SK-N-SH treated with all-trans-retinoic acid at 6 μM for 48 hours (cell line): ENCODE data around the gene USF2.

ENCODE experiments used
- ATAC-seq: fragments of 200-7000 bp; cut with Tn5 transposase; 3 replicates; pipeline ENCODE4 v1.9.1; 2020; ENCODE audit warnings: mild to moderate bottlenecking, moderate library complexity
- ARNTL ChIP-seq: fragments of 450-650 bp; formaldehyde crosslinking; IDR thresholded peaks from 2 replicates; pipeline ENCODE4 v1.5.0; 2020; ENCODE audit warnings: low read depth, mild to moderate bottlenecking, moderate library complexity, borderline replicate concordance
- BACH2 ChIP-seq: fragments of 250-450 bp; sonication (Bioruptor Pico); IDR thresholded peaks from 2 replicates; pipeline ENCODE4 v1.9.0; 2021; ENCODE audit warnings: mild to moderate bottlenecking, borderline replicate concordance
- ESRRG ChIP-seq: fragments of 250-450 bp; sonication (Bioruptor Pico); IDR thresholded peaks from 2 replicates; pipeline ENCODE4 v1.6.1; 2021; ENCODE audit warnings: mild to moderate bottlenecking
- ISL1 ChIP-seq: fragments of 250-450 bp; sonication (Bioruptor Pico); IDR thresholded peaks from 2 replicates; pipeline ENCODE4 v2.1.2; 2022; ENCODE audit warnings: mild to moderate bottlenecking, moderate library complexity
- OSR1 ChIP-seq: fragments of 250-450 bp; sonication (Bioruptor Pico); IDR thresholded peaks from 2 replicates; pipeline ENCODE4 v1.8.0; 2022; ENCODE audit warnings: moderate library complexity, mild to moderate bottlenecking, inconsistent platforms
- POU6F1 ChIP-seq: fragments of 250-450 bp; sonication (Bioruptor Pico); IDR thresholded peaks from 2 replicates; pipeline ENCODE4 v1.8.0; 2021; ENCODE audit warnings: low read depth, mild to moderate bottlenecking, moderate library complexity, borderline replicate concordance
- PPARA ChIP-seq: fragments of 250-450 bp; sonication (Bioruptor Pico); IDR thresholded peaks from 2 replicates; pipeline ENCODE4 v1.5.0; 2020; ENCODE audit warnings: mild to moderate bottlenecking, borderline replicate concordance
- RARB ChIP-seq: fragments of 250-450 bp; sonication (Bioruptor Pico); IDR thresholded peaks from 2 replicates; pipeline ENCODE4 v1.8.0; 2021; ENCODE audit warnings: mild to moderate bottlenecking, moderate library complexity
- SNAI2 ChIP-seq: fragments of 250-450 bp; sonication (Bioruptor Pico); IDR thresholded peaks from 2 replicates; pipeline ENCODE4 v1.5.0; 2020; ENCODE audit warnings: mild to moderate bottlenecking, moderate library complexity
- TOX ChIP-seq: fragments of 250-450 bp; sonication (Bioruptor Pico); IDR thresholded peaks from 2 replicates; pipeline ENCODE4 v1.8.0; 2021; ENCODE audit warnings: mild to moderate bottlenecking, moderate library complexity, borderline replicate concordance
- ZFP3 ChIP-seq: fragments of 250-450 bp; sonication (Bioruptor Pico); IDR thresholded peaks from 2 replicates; pipeline ENCODE4 v1.5.0; 2020; ENCODE audit warnings: mild to moderate bottlenecking, moderate library complexity
- ZFP30 ChIP-seq: fragments of 450-650 bp; formaldehyde crosslinking; IDR thresholded peaks from 2 replicates; pipeline ENCODE4 v1.5.0; 2022; ENCODE audit warnings: mild to moderate bottlenecking, moderate library complexity
- ZNF565 ChIP-seq: fragments of 450-650 bp; formaldehyde crosslinking; conservative IDR thresholded peaks from 2 replicates; pipeline ENCODE4 v1.5.0; 2020; ENCODE audit warnings: low read depth, mild to moderate bottlenecking, moderate library complexity
- ZNF70 ChIP-seq: fragments of 450-650 bp; formaldehyde crosslinking; IDR thresholded peaks from 2 replicates; pipeline ENCODE4 v1.5.0; 2020; ENCODE audit warnings: mild to moderate bottlenecking, moderate library complexity
- ZNF8 ChIP-seq: fragments of 450-650 bp; formaldehyde crosslinking; IDR thresholded peaks from 2 replicates; pipeline ENCODE4 v1.5.0; 2020; ENCODE audit warnings: mild to moderate bottlenecking, moderate library complexity
- TF ChIP-seq, protein P1 (sequence below): fragments of 250-450 bp; sonication (Bioruptor Pico); IDR thresholded peaks from 2 replicates; pipeline ENCODE4 v1.5.0; 2020; ENCODE audit warnings: mild to moderate bottlenecking, moderate library complexity
- TF ChIP-seq, protein P2 (sequence below): fragments of 250-450 bp; sonication (Bioruptor Pico); IDR thresholded peaks from 2 replicates; pipeline ENCODE4 v1.5.1; 2020; ENCODE audit warnings: low read depth, mild to moderate bottlenecking, moderate library complexity
- TF ChIP-seq, protein P3 (sequence below): fragments of 250-450 bp; sonication (Bioruptor Pico); IDR thresholded peaks from 2 replicates; pipeline ENCODE4 v1.8.0; 2020; ENCODE audit warnings: mild to moderate bottlenecking, moderate library complexity, borderline replicate concordance
- TF ChIP-seq, protein P4 (sequence below): fragments of 250-450 bp; sonication (Bioruptor Pico); IDR thresholded peaks from 2 replicates; pipeline ENCODE4 v1.5.1; 2021; ENCODE audit warnings: mild to moderate bottlenecking, moderate library complexity

Gene USF2

DNA sequence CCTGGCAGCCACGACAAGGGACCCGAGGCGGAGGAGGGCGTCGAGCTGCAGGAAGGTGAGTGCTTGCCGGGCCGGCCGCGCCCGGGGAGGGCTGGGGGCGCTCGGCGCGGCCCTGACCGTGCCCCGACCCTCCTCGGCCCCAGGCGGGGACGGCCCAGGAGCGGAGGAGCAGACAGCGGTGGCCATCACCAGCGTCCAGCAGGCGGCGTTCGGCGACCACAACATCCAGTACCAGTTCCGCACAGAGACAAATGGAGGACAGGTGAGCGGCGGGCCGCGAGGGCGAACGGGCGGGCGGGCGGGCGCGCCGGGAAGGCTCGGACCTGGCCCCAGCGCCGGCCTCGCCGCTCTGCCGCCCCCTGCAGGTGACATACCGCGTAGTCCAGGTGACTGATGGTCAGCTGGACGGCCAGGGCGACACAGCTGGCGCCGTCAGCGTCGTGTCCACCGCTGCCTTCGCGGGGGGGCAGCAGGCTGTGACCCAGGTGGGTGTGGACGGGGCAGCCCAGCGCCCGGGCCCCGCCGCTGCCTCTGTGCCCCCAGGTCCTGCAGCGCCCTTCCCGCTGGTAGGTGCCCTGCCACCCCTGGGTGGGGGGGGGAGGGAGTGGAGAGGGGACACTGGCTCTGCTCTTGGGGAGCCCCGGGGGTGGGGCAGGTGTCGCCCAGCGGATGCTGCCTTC, 816 bp downstream of the USF2 start (continued):
- no peak for TF ChIP-seq OSR1 (CRISPR knock-in tag)

- no peak for ATAC-seq
- TF ChIP-seq ZNF565 (no peak), PPARA (CRISPR knock-in tag) (no peak), POU6F1 (CRISPR knock-in tag) (no peak), RARB (no peak), ISL1 (CRISPR knock-in tag) (no peak), BACH2 (CRISPR knock-in tag) (no peak), ZFP30 (CRISPR knock-in tag) (no peak), TOX (no peak)
- TF ChIP-seq, protein P1, sequence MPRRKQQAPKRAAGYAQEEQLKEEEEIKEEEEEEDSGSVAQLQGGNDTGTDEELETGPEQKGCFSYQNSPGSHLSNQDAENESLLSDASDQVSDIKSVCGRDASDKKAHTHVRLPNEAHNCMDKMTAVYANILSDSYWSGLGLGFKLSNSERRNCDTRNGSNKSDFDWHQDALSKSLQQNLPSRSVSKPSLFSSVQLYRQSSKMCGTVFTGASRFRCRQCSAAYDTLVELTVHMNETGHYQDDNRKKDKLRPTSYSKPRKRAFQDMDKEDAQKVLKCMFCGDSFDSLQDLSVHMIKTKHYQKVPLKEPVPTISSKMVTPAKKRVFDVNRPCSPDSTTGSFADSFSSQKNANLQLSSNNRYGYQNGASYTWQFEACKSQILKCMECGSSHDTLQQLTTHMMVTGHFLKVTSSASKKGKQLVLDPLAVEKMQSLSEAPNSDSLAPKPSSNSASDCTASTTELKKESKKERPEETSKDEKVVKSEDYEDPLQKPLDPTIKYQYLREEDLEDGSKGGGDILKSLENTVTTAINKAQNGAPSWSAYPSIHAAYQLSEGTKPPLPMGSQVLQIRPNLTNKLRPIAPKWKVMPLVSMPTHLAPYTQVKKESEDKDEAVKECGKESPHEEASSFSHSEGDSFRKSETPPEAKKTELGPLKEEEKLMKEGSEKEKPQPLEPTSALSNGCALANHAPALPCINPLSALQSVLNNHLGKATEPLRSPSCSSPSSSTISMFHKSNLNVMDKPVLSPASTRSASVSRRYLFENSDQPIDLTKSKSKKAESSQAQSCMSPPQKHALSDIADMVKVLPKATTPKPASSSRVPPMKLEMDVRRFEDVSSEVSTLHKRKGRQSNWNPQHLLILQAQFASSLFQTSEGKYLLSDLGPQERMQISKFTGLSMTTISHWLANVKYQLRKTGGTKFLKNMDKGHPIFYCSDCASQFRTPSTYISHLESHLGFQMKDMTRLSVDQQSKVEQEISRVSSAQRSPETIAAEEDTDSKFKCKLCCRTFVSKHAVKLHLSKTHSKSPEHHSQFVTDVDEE (CRISPR knock-in tag) = no peak
- TF ChIP-seq, protein P2, sequence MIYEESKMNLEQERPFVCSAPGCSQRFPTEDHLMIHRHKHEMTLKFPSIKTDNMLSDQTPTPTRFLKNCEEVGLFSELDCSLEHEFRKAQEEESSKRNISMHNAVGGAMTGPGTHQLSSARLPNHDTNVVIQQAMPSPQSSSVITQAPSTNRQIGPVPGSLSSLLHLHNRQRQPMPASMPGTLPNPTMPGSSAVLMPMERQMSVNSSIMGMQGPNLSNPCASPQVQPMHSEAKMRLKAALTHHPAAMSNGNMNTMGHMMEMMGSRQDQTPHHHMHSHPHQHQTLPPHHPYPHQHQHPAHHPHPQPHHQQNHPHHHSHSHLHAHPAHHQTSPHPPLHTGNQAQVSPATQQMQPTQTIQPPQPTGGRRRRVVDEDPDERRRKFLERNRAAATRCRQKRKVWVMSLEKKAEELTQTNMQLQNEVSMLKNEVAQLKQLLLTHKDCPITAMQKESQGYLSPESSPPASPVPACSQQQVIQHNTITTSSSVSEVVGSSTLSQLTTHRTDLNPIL (CRISPR knock-in tag) = no peak
- TF ChIP-seq, protein P3, sequence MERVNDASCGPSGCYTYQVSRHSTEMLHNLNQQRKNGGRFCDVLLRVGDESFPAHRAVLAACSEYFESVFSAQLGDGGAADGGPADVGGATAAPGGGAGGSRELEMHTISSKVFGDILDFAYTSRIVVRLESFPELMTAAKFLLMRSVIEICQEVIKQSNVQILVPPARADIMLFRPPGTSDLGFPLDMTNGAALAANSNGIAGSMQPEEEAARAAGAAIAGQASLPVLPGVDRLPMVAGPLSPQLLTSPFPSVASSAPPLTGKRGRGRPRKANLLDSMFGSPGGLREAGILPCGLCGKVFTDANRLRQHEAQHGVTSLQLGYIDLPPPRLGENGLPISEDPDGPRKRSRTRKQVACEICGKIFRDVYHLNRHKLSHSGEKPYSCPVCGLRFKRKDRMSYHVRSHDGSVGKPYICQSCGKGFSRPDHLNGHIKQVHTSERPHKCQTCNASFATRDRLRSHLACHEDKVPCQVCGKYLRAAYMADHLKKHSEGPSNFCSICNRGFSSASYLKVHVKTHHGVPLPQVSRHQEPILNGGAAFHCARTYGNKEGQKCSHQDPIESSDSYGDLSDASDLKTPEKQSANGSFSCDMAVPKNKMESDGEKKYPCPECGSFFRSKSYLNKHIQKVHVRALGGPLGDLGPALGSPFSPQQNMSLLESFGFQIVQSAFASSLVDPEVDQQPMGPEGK (CRISPR knock-in tag) = no peak
Observed at GRCh38 chr19:35270381-35270811, 1.6 kb downstream of the USF2 start.

DNA sequence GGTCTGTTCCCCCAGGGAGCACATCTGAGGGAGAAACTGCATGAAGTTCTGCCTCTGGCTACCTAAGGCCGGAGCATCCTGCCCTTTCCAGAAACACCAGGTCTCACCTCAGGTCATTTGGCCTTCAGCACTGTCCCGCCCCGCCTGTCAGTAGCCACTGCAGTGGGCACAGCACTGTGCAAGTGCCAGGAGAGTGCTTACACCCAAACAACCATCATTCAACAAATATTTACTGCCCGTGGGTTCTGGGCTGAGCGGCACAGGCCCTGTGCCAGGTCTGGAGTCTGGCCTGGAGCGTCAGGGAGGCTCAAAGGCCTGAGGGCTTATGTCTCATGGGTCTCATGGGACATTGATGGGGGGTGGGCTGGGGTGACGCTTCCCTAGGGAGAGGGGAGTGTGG, 2.8 kb downstream of the USF2 start:
- TF ChIP-seq, protein P4, sequence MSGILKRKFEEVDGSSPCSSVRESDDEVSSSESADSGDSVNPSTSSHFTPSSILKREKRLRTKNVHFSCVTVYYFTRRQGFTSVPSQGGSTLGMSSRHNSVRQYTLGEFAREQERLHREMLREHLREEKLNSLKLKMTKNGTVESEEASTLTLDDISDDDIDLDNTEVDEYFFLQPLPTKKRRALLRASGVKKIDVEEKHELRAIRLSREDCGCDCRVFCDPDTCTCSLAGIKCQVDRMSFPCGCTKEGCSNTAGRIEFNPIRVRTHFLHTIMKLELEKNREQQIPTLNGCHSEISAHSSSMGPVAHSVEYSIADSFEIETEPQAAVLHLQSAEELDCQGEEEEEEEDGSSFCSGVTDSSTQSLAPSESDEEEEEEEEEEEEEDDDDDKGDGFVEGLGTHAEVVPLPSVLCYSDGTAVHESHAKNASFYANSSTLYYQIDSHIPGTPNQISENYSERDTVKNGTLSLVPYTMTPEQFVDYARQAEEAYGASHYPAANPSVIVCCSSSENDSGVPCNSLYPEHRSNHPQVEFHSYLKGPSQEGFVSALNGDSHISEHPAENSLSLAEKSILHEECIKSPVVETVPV (CRISPR knock-in tag) = no peak
- no peak for TF ChIP-seq ZNF565
- ATAC-seq = no peak

GRCh38 chr19:35272122-35272719, 3.5 kb downstream of the USF2 start:
- TF ChIP-seq PPARA (CRISPR knock-in tag) (no peak), ZNF70 (CRISPR knock-in tag) (no peak), SNAI2 (no peak), ZFP3 (no peak), ESRRG (no peak), ARNTL (CRISPR knock-in tag) (no peak), OSR1 (CRISPR knock-in tag) (no peak), ZNF8 (CRISPR knock-in tag) (no peak)
- TF ChIP-seq, protein P1 (CRISPR knock-in tag) = no peak
- TF ChIP-seq, protein P3 (CRISPR knock-in tag) = no peak
- TF ChIP-seq, all 23 proteins: peak for 0
- ATAC-seq = no peak
